HG03469 (cell line): ENCODE measurements around the gene CPEB4.

ENCODE experiments used
- ATAC-seq: cut with Tn5 transposase; IDR thresholded peaks from one replicate; pipeline ENCODE4 v1.9.1; 2021; ENCODE audit warnings: mild to moderate bottlenecking, moderate library complexity, moderate number of reproducible peaks; ENCODE audit not compliant: unreplicated experiment

CPEB4 gene

DNA sequence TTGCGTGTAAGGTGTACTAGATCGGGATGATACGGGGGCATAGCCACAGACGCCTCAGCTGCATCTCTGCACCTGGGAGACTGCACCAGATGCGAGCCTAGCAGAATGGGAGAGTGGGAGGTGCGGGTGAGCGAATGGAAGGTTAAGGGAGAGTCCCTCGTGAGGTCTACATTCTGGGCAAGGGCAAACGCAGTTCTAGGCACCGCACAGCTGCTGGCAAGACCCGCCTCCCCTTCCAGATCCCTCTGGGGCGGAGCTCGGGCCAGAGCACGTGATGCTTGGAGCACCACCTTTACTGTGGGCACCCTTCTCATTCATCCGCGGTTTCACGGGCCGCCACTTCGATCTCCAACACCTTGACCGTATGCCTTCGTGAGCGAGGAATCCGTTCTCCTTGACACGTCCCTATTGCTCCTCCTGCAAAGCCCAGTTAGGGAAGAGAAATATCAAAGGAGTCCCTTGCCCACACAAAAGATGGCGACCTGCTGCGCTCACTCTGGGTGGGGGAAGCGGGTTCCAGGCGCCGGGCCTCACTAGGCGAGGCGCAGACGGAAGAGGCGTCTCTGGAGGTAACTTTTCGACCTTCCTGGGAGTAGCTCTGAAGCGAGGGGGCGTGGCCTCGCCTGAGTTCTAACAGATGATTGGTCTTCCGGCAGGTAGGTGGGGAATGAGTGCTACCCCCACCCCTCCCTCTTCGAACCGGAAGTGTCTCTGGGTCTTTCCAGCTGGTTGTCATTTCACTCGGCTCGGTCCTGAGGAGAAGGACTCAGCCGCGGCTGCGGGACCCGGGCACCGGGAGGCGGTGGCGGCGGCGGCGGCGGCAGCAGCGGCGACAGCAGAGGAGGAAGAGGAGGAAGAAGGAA is at the start of gene CPEB4:
Gene CPEB4 (plus strand): TSS at position 740 of the 863 bp plus-strand sequence. CDS start 1,385 bp downstream, outside the sequence.
- peak; percentile 86 for ATAC-seq

DNA sequence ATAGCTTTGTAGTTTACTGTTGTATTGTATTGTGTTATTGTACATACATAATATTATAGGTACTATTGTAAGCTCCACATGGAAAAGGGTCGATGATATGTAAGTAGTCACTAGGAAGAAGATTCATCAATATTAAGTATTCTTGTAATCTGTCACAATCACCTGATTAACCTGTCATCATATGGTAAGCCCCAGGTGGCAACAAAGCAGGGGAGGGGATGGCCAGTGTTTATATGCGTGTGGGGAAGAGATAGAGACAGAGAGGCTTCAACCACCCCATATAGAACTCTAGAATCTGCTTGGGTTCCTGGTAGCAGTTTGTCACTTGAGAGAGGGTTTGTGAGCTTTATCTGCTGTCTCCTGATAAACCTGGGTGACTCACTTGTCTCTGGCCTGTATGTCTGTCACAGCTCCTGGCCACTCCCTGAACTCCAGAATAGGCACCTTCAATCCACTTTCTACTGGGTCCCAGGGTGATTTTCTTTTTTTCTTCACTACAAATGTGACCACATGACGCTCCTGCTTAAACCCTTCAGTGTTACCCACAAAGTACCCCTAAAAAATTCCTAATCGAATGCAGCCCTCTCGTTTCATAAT is 48.9 kb upstream of the CPEB4 start:
- no peak for ATAC-seq

DNA sequence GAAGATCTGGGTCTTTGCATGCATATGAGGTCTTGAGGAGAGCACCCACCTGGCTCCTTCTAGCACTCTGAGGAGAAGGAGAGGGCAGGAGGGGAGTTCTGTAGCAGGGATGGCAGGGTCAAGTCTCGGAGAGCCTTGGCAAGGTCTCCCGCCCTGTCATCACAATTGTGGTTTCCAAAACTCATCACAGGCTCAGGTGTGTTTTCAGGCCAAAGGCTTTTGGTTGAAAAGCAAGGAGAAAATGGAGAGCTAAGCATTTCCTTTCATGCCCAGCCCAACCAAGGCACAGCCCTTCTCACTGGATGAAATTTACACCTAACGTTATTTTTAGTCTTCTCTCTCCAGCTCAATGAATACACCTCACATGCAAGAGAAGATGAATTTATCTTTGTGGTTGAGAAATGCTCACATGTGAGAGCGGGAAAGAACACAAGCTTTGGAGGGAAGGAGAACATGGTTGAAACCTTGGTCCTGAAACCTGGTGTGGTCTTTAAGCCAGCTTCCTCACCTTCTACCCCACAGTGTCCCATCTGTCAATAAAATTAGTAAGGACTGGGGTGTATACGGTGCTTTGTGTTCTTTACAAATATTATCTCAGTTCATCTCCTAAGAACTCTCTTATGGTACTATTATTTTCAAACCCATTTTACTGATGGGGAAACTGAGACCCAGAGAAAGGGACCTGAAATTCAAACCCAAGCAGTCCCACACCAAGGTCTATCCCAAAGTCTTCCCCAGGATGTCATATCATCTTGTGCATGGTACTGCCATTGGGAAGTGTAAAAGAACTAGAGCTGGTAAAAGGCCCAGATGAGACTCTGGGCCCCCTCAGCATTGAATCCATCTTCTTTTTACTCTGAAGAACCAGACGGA is 47.8 kb upstream of the CPEB4 start:
- ATAC-seq, result no peak

DNA sequence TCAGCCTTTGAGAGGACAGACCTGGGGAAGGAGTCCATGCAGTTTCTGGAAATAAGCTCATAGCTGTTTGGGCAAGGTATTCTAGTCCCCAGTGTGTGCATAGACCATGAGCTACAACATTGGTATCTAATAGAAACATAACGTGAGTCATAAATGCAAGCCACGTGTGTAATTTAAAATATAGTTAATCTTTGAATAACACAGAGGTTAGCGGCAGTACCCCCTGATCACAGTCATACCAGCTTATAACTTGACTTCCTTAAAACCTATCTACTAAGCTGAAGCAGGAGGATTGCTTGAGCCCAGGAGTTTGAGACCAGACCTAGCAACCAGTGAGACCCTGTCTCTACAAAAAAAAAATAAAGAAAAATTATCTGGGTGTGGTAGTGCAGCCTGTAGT is 46.4 kb upstream of the CPEB4 start:
- ATAC-seq, result no peak

DNA sequence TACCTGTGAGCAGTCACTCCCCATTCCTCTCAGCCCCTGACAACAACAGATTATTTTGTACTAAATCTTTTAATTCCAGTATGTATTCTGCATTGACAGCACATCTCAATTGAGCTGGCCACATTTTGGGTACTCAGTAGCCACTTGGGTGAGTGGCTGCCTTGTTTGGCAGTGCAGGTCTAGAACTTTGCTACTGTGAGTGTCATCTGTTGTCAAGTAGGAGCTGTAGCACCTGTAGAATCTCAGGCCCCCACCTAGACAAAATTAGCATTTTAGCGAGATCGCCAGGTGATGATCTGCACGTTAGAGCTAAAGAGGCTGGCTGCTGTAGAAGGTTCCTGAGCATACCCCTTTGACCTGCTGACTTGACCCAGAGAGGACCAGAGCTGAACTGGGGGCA is 44.4 kb upstream of the CPEB4 start:
- ATAC-seq, result no peak

DNA sequence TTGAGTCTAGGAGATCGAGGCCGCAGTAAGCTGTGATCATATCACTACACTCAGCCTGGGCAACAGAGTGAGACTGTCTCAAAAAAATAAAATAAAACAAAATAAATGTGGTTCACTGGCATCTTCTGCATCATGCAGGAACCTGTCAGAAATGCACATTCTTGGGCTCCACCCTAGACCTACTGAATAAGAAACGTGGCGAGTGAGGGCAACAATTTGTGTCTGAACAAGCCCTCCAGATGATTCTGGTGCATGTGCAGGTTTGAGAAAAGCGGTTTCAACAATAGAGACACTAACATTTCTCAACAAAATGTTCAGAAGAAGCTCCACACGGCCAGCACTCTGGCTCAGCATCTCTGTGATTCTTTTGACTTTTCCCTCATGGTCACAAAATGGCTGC is 42.8 kb upstream of the CPEB4 start:
- ATAC-seq, result no peak

DNA sequence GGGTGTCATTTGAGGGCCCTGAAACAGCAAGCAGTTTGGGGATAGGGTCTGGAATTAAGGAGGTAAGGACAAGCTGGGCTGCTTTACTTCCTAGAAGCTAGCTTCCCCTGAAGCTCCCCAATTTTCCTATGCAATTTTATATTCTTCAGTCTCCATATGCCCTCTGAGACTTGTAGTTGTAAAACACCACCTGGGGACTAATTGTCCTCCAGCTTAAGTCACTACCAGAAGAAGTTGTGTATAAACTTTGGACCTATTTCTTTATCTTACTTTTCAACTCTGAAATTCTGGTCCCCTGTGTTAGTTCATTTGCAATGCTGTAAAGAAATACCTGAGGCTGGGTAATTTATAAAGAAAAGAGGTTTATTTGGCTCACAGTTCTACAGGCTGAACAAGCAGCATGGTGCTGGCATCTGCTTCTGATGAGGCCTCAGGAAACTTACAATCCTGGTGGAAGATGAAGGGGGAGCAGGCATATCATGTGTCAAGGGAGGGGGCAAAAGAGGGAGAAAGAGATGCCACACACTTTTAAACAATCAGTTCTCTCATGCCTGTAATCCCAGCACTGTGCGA is 41.1 kb upstream of the CPEB4 start:
- ATAC-seq, result no peak

DNA sequence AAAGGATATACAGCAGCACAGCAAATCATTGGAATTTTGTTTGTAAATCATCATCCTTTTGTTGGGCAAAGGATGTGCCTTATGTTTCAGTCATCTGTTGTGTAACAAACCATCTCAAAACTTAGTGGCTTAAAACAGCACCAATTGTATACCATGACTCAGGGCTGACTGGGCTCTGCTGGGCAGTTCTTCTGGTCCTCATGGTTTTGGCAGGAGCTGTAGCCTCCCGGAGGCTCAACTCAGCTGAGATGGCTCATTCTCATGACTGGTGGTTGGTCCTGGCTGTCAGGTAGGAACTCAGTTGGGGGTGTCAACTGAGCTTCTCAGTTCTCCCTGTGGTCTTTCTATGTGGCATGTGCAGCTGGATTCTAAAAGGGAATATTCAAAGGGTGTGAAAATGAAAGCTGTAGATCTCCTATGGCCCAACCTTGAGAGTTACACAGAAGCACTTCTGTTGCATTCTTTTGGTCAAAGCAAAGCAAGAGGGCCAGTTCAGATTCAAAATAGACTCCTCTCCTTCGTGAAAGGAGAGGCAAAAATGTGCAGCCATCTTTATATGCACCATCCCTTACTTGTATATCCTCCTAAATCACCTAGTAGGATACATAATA is 39.1 kb upstream of the CPEB4 start:
- ATAC-seq, result no peak

DNA sequence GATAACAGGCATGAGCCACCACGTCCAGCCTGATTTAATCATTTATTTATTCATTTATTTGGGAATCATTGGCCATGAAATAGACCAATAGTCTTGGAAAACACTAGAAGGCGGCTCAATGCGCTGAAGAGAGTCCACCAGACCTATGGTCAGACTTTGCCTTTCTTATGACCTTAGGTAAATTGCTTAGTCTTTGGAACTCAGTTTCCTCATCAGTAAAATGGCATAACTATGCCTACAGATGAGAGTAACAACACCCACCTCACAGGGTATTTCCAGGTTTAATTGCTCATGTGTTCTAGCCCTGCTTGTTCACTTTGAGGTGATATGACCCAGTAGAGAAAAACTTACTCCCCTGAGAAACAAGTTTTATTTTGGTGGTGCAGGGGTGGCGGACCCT is 38.2 kb upstream of the CPEB4 start:
- no peak for ATAC-seq

DNA sequence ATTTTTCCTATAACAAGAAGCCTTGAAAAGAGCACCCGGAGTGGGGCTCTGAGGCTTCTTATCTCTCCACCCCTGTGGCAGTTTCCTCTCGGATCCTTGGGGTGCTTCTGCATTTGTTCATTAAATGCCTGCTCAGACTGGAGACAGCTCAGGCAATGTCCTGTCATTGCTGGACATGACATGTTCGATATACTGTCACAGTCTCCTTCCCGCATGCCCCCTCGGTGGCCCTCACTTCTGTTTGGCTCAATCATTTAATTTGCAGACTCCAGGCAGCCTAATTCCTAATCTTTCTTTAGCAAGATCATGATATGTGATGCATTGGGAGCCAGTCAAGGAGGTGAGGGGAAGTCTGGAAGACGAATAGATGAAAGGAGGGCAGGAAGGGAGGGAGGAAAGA is 37.5 kb upstream of the CPEB4 start:
- no peak for ATAC-seq

DNA sequence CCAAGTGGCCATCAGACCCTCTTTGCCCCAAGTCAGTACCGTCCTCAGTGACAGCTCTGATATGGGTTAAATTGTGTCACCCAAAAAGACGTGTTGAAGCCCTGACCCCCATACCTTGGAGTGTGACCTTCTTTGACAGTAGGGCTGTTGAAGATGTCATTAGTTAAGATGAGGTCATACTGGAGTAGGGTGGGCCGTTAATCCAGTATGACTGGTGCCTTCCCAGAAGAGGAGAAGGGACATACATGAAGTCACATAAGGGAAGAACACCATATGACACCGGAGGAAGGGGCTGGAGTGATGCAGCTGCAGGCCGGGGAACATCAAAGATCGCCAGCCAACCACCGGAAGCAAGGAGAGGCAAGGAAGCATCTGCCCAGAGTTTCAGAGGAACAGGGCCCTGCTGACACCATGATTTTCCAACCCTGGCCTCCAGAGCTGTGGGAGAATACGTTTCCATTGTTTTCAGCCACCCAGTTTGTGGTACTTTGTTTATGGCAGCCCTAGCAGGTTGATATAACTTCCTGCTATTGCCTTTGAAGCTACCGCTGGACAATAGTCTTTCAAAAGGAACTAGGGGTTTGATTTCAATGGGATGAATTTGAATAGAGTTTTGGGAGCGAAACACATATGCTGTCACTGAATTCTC is 36.4 kb upstream of the CPEB4 start:
- ATAC-seq, result no peak

DNA sequence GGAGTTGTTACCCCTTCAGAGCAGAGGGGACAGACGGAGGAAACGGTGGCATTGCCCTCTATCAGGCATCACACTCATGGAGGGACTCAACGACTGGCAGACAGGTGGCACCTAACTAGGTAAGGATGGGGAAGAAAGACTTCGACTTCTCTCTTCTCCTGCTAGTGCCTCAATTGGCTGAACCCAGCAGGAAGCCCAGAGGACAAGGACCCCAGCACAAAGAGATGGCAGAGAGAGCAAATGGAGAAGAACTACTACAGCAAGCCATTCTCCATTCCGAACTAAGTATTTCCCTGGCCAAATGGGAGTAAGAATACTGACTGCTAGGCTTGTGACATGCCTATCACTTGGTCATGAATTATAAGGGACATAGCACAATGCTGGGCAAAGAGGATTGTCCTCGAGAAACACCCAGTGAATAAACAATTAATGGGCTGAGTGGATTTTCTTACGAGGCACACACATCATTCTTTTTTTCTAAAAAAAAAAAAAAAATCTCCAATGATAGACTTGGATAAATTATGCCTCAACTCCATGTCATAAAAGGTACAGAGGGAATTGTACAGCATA is 35.3 kb upstream of the CPEB4 start:
- no peak for ATAC-seq

DNA sequence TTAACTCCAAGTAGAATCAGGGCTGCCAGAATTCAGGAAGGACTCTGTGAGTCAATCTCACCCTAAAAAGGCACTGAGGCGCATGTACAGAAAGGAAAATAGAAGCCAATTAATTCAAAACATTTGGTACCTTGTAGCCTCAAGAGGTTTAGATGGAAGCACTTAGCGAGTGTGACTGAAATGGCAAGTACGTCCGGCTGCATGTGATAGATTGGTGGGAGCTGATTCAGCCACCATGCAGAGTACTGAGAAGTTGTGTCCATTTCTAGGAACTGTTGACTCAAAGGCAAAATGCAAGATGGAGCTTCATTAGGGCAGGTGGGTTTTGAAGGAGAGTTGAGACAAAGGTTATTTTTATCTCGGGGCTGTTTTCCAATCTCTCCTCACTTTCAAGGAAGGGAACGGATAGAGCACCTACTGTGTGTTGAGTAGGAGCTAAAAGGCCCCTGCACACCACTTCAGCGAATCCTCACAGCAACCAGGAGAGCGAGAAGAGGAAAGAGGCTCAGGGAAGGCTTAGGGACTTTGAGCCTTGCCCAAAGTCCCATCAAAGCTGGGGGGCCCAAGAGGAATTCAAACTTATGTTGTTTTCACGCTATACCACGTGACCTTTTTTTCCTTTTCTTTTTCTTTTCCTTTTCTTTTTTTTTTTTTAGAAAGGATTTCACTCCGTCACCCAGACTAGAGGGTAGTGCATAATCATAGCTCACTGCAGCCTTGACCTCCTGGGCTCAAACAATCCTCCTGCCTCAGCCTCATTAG is 34.6 kb upstream of the CPEB4 start:
- no peak for ATAC-seq

DNA sequence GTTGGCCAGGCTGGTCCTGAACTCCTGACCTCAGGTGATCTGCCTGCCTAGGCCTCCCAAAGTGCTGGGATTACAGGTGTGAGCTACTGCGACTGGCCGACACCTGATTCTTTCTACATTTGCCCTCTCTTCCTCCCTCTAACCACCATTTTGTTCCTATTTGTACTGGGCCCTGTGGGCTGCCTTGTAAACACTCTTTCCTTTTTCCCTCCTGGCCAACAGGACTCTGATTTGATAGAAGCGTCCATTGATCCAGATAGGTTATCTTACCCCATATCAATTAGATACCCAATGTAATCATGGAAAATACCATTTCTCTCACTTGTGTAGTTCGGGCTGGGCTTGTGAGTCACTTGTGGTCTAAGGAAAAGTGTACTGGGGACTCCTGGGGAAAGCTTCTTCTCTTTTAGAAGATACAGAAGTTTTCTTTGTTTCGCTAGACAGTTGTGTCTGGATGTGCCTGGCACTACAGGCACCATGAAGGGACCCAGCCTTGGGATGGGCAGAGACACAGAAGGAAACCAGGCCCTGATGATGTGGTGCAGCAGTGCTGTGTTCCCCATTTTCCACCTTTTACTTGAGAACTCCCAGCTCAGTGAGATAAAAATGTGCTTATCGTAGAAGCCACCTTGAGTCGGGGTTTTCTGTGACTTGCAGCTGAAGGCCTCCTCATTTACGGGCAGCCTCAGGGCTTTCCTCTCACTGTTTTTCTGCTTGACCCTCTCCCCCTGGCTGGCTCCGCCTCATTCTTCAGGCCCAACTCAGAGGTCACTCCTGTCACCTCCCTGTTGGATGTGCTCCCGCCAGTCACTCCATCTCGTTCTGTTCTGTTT is 32.8 kb upstream of the CPEB4 start:
- no peak for ATAC-seq

DNA sequence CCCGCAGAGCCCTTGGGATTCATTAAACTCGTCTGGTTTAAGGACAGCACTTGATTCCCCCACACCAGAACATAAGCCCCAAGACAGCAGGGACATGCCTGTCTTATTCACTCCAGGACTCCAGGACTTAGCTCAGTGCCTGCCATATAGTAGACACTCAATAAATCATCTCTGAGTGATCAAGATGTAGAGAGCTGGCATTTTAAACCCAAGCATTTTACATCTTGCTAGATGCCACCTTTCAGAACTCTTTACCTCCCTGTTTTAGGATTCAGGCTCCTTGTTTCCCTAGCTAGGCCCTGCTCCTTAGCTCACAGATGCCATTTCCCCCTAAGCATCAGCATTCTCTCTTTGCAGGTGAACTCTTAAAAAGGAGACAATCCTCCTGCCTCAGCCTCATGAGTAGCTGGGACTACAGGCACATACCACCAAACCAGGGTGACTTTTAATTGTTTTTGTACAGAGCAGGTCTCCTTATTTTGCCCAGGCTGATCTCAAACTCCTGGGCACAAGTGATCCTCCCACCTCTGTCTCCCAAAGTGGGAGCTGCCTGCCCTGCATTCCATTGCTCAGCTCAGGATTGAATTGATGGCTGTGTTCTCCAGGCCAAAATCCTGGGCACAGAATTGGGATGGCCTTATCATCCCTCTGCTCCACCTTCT is 32.0 kb upstream of the CPEB4 start:
- ATAC-seq, result no peak

DNA sequence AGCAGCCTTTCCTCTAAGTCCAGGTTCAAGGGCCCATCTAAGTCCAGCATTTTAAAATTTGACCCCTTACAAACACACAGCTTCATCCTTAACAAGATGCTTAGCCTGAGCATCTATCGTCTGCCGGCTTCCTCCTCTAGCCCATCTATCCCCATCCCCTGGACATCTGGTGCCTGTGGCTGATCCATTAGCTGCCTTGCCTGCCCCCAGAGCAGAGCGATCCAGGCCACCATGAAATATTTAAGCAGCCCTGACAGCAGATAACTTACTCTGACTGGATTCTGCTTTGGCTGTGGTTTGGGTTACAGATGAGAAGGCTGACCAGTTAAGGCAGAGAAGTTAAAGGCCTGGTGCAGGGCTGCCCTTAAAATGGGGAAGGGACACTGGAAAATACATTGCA is 30.9 kb upstream of the CPEB4 start:
- ATAC-seq, result no peak

DNA sequence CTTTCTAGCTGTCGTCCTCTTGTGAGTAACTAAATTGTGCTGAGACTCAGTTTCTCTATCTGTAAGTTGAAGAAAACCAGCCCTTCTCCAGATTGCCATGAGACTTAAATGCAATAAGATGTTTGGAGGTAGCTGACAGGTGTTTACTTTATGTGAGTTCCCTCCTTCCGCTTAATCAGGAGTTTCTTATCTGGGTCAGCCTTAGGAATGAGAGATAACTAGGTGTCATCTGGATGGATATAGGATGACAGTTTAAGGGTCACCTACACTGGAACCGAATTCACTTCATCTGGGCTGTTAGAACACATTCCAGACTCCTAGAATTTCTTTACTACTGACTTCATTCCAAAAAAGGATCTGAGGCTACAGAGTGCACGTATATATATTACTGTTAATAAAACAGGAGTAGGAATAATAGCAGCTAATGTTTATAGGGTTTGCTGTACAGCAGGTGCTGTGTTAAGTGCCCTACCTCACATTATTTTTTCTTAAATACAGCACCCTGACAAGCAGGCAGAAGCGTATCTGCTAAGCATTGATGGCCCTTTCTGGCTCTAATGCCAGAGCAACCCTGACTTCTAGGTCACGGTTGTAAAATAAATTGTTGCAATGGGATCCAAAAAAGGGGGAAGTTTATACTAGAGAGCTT is 30.0 kb upstream of the CPEB4 start:
- no peak for ATAC-seq
